Measurements from ENCODE around the gene MRPS2.

- no peak for TF ChIP-seq EZH2 (IDR thresholded peaks at IDR 0.05)
- TF ChIP-seq POLR2AphosphoS5 (IDR thresholded peaks at IDR 0.05; ENCODE audit: borderline replicate concordance, low read depth, low read length), result no peak
- TF ChIP-seq FOXP2 (optimal IDR thresholded peaks at IDR 0.05; ENCODE audit: control extremely low read depth, extremely low read length, insufficient read depth), result no peak
Measured at GRCh38 chr9:135502873-135503321, 2.4 kb downstream of the MRPS2 start.
